HG02938 (cell line): Measurements from ENCODE around the gene FAIM.
"Not testable (repeated sequence)": the region's sequence is repeated elsewhere in the genome, so short reads cannot be mapped to it uniquely, and the experiment has no call there.

Experiments used
- ATAC-seq: cut with Tn5 transposase; IDR thresholded peaks from one replicate; pipeline ENCODE4 v1.9.1; 2021; ENCODE audit warnings: mild to moderate bottlenecking, moderate library complexity; ENCODE audit not compliant: unreplicated experiment

Gene FAIM

GRCh38 chr3:138678086-138678485 is 69.5 kb downstream of the FAIM start:
- no peak for ATAC-seq

- ATAC-seq: no peak
Measured at GRCh38 chr3:138678874-138679392, 70.4 kb downstream of the FAIM start.

- not testable (repeated sequence) for ATAC-seq
Measured at GRCh38 chr3:138680974-138681373, 72.4 kb downstream of the FAIM start.

- no peak for ATAC-seq
Measured at GRCh38 chr3:138681463-138682220, 73.1 kb downstream of the FAIM start.

DNA sequence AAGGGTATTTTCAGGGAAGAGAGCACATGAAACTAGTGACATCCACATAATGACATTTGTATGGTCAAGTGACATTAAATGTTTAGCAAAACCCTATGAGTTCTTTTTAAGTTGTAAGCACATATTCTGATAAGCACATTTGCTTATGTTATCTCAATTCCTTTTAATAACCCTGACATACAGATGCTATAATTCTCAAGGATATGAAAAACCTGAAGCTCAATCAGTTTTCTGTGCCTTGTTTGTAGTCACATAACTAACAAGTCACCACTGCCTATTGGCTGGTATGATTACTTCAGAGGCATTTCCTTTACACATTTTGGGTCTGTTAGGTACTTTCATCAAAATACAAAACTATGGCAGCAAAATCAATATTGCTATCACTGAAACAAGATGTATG is 74.1 kb downstream of the FAIM start:
- no peak for ATAC-seq
